Measurements from ENCODE around the gene POMT2. TPM values are rescaled to one million over a fixed set of nuclear protein-coding genes. Genes with fewer than 3 reads are reported as not detected.

POMT2 gene
- total and polyA plus RNA-seq, 2 donors (not counting 3 experiments of a cell fraction or from before 2014, with no cell fraction given), result 19.5 to 48.2 TPM

GRCh38 chr14:77296155-77296554 is 24.5 kb downstream of the POMT2 start:
- ChIA-PET POLR2A (no interaction called here), CTCF (interaction anchor here (1.1 to 12.7 kb wide), 3 partner anchors 13 to 145 kb away, joined by 3 to 515 read pairs (median 5); no protein-coding TSS in a partner anchor)
- Histone ChIP-seq H3K4me1 (ENCODE audit: control insufficient read depth, extremely low read depth, insufficient read depth, low read length) (peaks cover 6% of the 10 kb centered on the region), H2AFZ (ENCODE audit: low read depth, low read length) (no peak overlapping the region), H3K4me2 (ENCODE audit: insufficient read depth, low read length) (no peak overlapping the region), H3K9ac (replicated peaks; ENCODE audit: extremely low read depth, insufficient read depth, low read length) (no peak overlapping the region), H3K9me1 (replicated peaks; ENCODE audit: control insufficient read depth, extremely low read depth, insufficient read depth, low read length) (no peaks in the 10 kb centered on the region), H3K27ac (ENCODE audit: insufficient read depth, low read depth, low read length) (no peak overlapping the region), H4K20me1 (replicated peaks; ENCODE audit: control insufficient read depth, extremely low read depth, insufficient read depth, low read length) (no peaks in the 10 kb centered on the region), H3K27me3 (ENCODE audit: control insufficient read depth in 2 of 2, insufficient read depth in 2 of 2, low read length in 2 of 2) (no peaks in the 10 kb centered on the region), H3K79me2 (ENCODE audit: control insufficient read depth, insufficient read depth, low read length) (no peaks in the 10 kb centered on the region), H3K9me3 (replicated peaks; ENCODE audit: control insufficient read depth, insufficient read depth, low read length) (no peaks in the 10 kb centered on the region), H3K36me3 (ENCODE audit: control insufficient read depth in 2 of 2, extremely low read depth in 1 of 2, insufficient read depth in 2 of 2, low read length in 2 of 2) (no peaks in the 10 kb centered on the region), H3K4me3 (replicated peaks in 1 of 3; ENCODE audit: insufficient read depth in 1 of 3, low read depth in 1 of 3, low read length in 3 of 3) (no peak overlapping the region)
- dilution Hi-C loops (cut with MboI; ENCODE audit: extremely low pct_ligation_motif_present, low sequenced_read_pairs), result no loop called here
- no TSS peak for BruUV-seq (replicated peaks)
- intact Hi-C loops (cut with micrococcal nuclease), result no loop called here
- DNase-seq (ENCODE audit: low read depth, low spot score) (no peak), FAIRE-seq (no peak)
- no peak for TF ChIP-seq GATA2 (IDR thresholded peaks at IDR 0.05; ENCODE audit: insufficient read depth, insufficient read length, low read depth, low read length)
- no peak for TF ChIP-seq POLR2AphosphoS5 (IDR thresholded peaks at IDR 0.05; ENCODE audit: insufficient read depth, low read depth, low read length)
- no peak for TF ChIP-seq EZH2 (IDR thresholded peaks at IDR 0.05; ENCODE audit: borderline replicate concordance, low read depth, low read length, severe bottlenecking)
- TF ChIP-seq POLR2A (IDR thresholded peaks at IDR 0.05; ENCODE audit: low read depth, low read length), result no peak

GRCh38 chr14:77290705-77291104 is 30.0 kb downstream of the POMT2 start:
- H3K27me3 ChIP-seq (ENCODE audit: control insufficient read depth in 2 of 2, insufficient read depth in 2 of 2, low read length in 2 of 2), result no peaks in the 10 kb centered on the region
- H3K36me3 ChIP-seq (ENCODE audit: control insufficient read depth in 2 of 2, extremely low read depth in 1 of 2, insufficient read depth in 2 of 2, low read length in 2 of 2), result peaks cover 0 to 3% of the 10 kb centered on the region in 2 experiments
- H3K9me1 ChIP-seq (replicated peaks; ENCODE audit: control insufficient read depth, extremely low read depth, insufficient read depth, low read length), result no peaks in the 10 kb centered on the region
- no peak overlapping the region for H3K4me2 ChIP-seq (ENCODE audit: insufficient read depth, low read length)
- no peak overlapping the region for H3K9ac ChIP-seq (replicated peaks; ENCODE audit: extremely low read depth, insufficient read depth, low read length)
- TF ChIP-seq JUN (IDR thresholded peaks at IDR 0.05; ENCODE audit: borderline replicate concordance, insufficient read depth, insufficient read length, low read depth) (no peak), POLR2AphosphoS5 (IDR thresholded peaks at IDR 0.05; ENCODE audit: insufficient read depth, low read depth, low read length) (no peak), POLR2A (IDR thresholded peaks at IDR 0.05; ENCODE audit: low read depth, low read length) (no peak), EZH2 (IDR thresholded peaks at IDR 0.05; ENCODE audit: borderline replicate concordance, low read depth, low read length, severe bottlenecking) (no peak)
- TF ChIP-seq, protein P1, sequence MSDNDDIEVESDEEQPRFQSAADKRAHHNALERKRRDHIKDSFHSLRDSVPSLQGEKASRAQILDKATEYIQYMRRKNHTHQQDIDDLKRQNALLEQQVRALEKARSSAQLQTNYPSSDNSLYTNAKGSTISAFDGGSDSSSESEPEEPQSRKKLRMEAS (IDR thresholded peaks at IDR 0.05; ENCODE audit: insufficient read depth, insufficient read length), result no peak
- no peak overlapping the region for H3K4me3 ChIP-seq (replicated peaks in 1 of 3; ENCODE audit: insufficient read depth in 1 of 3, low read depth in 1 of 3, low read length in 3 of 3)
- H3K4me1 ChIP-seq (ENCODE audit: control insufficient read depth, extremely low read depth, insufficient read depth, low read length), result no peaks in the 10 kb centered on the region
- FAIRE-seq, result no peak
- H4K20me1 ChIP-seq (replicated peaks; ENCODE audit: control insufficient read depth, extremely low read depth, insufficient read depth, low read length), result no peaks in the 10 kb centered on the region
- no peaks in the 10 kb centered on the region for H3K79me2 ChIP-seq (ENCODE audit: control insufficient read depth, insufficient read depth, low read length)
- dilution Hi-C loops (cut with MboI; ENCODE audit: extremely low pct_ligation_motif_present, low sequenced_read_pairs) (no loop called here), intact Hi-C loops (cut with micrococcal nuclease) (no loop called here)
- no peak overlapping the region for H3K27ac ChIP-seq (ENCODE audit: insufficient read depth, low read depth, low read length)
- ChIA-PET CTCF (interaction anchor here (0.9 to 1.6 kb wide), 2 partner anchors 10 to 30 kb away, joined by 3 to 6 read pairs; partner anchors contain the start of genes GSTZ1 and POMT2), POLR2A (no interaction called here)
- no peak for DNase-seq (ENCODE audit: low read depth, low spot score)
- no peaks in the 10 kb centered on the region for H3K9me3 ChIP-seq (replicated peaks; ENCODE audit: control insufficient read depth, insufficient read depth, low read length)
- no TSS peak for BruUV-seq (replicated peaks)
- no peak overlapping the region for H2AFZ ChIP-seq (ENCODE audit: low read depth, low read length)
